H7 (cell line): ENCODE measurements around the gene KATNAL1. TPM values are rescaled to one million over a fixed set of nuclear protein-coding genes. Genes with fewer than 3 reads are reported as not detected.
A peak's percentile ranks its signal among the peaks of the same experiment; 100 is the strongest.

Experiments used
- DNase-seq: peaks from one replicate; pipeline ENCODE4 v3.0.0; 2012
- H3K27me3 ChIP-seq: 2 replicates; pipeline ENCODE4 v1.6.0; 2011; ENCODE audit warnings: mild to moderate bottlenecking, low read length; ENCODE audit not compliant: control insufficient read depth, insufficient read depth
- H3K36me3 ChIP-seq: replicated peaks from 2 replicates; pipeline ENCODE4 v1.5.1; 2011; ENCODE audit warnings: low read length; ENCODE audit not compliant: control insufficient read depth, insufficient read depth
- H3K4me3 ChIP-seq: 2 replicates; pipeline ENCODE4 v1.5.1; 2011; ENCODE audit warnings: low read depth, mild to moderate bottlenecking, control low read depth, low read length, moderate library complexity; ENCODE audit not compliant: insufficient read depth
- total RNA-seq: library from RNA; depleted of rRNA; stranded (reverse); fragments of >200 nt; shearing (Covaris generic); gene quantifications from 2 replicates; pipeline ENCODE4 v1.2.3, GENCODE V29; 2014

Gene KATNAL1
- total RNA-seq, 1 experiment from 2014 or later: 12.1 TPM

- Histone ChIP-seq H3K4me3 (no peak overlapping the region), H3K36me3 (no peaks in the 10 kb centered on the region), H3K27me3 (no peaks in the 10 kb centered on the region)
- DNase-seq: no peak
Observed at GRCh38 chr13:30241532-30241931, 65.8 kb downstream of the KATNAL1 start.

- Histone ChIP-seq H3K27me3 (no peaks in the 10 kb centered on the region), H3K4me3 (no peak overlapping the region), H3K36me3 (no peaks in the 10 kb centered on the region)
- DNase-seq: no peak
Observed at GRCh38 chr13:30240608-30241007, 66.7 kb downstream of the KATNAL1 start.

- no peaks in the 10 kb centered on the region for H3K36me3 ChIP-seq
- H3K4me3 ChIP-seq: no peak overlapping the region
- H3K27me3 ChIP-seq: no peaks in the 10 kb centered on the region
- no peak for DNase-seq
Observed at GRCh38 chr13:30235216-30235615, 72.1 kb downstream of the KATNAL1 start.

GRCh38 chr13:30234619-30235162, 72.7 kb downstream of the KATNAL1 start:
- Histone ChIP-seq H3K27me3 (no peaks in the 10 kb centered on the region), H3K36me3 (no peaks in the 10 kb centered on the region; the same call in 1 of the 2 replicates), H3K4me3 (no peak overlapping the region)
- no peak for DNase-seq

- Histone ChIP-seq H3K4me3 (no peak overlapping the region), H3K36me3 (peaks cover 1% of the 10 kb centered on the region; the same call in 1 of the 2 replicates), H3K27me3 (no peaks in the 10 kb centered on the region)
- no peak for DNase-seq
Observed at GRCh38 chr13:30224732-30225131, 82.6 kb downstream of the KATNAL1 start.

GRCh38 chr13:30222254-30222653, 85.1 kb downstream of the KATNAL1 start:
- no peak for DNase-seq
- peaks cover 1% of the 10 kb centered on the region; the same call in 1 of the 2 replicates for H3K36me3 ChIP-seq
- H3K4me3 ChIP-seq: no peak overlapping the region
- no peaks in the 10 kb centered on the region for H3K27me3 ChIP-seq

DNA sequence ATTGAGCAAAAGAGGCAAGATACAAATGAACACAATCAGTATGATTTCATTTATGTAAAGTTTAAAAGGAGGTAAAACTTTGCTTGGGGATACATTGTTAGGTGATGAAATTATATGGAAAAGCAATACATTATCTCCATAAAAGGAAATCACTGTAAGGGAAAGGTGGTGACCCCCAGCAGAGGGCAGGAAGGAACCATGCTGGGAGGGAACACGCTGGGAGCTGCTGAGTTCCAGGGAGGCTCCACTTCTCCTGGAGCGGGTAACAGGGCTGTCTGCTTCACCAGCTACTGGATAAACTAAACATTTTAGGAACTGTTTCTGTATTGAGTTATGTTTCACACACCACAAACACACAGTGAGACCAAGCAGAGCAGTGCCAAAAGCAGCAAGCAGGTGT, 91.2 kb downstream of the KATNAL1 start:
- H3K36me3 ChIP-seq: no peaks in the 10 kb centered on the region

DNA sequence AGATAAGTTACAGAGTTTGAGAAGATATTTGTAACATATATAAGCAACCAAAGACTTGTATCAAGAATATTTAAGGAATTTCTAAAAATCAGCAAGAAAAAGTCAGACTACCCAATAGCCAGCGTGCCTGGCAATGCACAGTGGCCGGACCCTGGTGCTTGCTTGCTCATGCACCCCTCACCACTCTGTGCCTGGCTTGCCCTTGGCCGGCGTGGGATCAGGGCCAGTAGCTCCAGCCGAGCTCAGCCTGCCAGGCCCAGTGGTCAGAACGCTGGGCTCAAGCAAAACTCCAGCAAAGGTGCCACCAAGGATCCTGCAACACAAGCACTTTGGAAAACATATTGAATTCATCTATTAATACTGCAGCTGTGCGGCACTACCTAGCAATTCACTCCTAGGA, 95.1 kb downstream of the KATNAL1 start:
- Histone ChIP-seq H3K4me3 (no peak overlapping the region), H3K36me3 (no peaks in the 10 kb centered on the region), H3K27me3 (no peaks in the 10 kb centered on the region)
- DNase-seq: no peak

More for the DNA sequence above, 91.2 kb downstream of the KATNAL1 start:
- peak; percentile 21 for DNase-seq
- no peaks in the 10 kb centered on the region for H3K27me3 ChIP-seq
- H3K4me3 ChIP-seq: no peak overlapping the region

DNA sequence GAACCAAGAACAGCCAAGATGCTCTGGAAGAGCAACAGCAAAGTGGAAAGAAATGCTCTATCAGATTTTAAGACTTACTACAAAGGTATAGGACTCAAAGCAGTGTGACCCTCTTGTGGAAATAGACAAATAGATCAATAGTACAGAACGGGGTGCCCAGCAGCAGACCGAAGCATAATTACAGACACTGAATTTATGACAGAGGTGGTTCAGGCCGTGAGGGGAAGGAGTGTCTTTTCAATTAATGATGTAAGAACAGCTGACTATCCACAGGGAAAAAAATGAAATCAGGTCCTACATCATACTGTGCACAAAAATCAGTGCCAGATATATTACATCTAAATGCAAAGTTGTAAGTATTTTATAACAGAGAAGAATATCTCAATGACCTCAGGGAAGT, 95.6 kb downstream of the KATNAL1 start:
- DNase-seq: no peak
- H3K36me3 ChIP-seq: no peaks in the 10 kb centered on the region
- no peaks in the 10 kb centered on the region for H3K27me3 ChIP-seq
- H3K4me3 ChIP-seq: no peak overlapping the region

- no peaks in the 10 kb centered on the region for H3K27me3 ChIP-seq
- no peak for DNase-seq
Observed at GRCh38 chr13:30204564-30204963, 102.8 kb downstream of the KATNAL1 start.

GRCh38 chr13:30196025-30196424, 111.3 kb downstream of the KATNAL1 start:
- no peaks in the 10 kb centered on the region for H3K27me3 ChIP-seq
- DNase-seq: peak; percentile 62
- no peak overlapping the region for H3K4me3 ChIP-seq
- no peaks in the 10 kb centered on the region for H3K36me3 ChIP-seq

More at GRCh38 chr13:30204564-30204963, 102.8 kb downstream of the KATNAL1 start:
- H3K4me3 ChIP-seq: no peak overlapping the region
- H3K36me3 ChIP-seq: no peaks in the 10 kb centered on the region

DNA sequence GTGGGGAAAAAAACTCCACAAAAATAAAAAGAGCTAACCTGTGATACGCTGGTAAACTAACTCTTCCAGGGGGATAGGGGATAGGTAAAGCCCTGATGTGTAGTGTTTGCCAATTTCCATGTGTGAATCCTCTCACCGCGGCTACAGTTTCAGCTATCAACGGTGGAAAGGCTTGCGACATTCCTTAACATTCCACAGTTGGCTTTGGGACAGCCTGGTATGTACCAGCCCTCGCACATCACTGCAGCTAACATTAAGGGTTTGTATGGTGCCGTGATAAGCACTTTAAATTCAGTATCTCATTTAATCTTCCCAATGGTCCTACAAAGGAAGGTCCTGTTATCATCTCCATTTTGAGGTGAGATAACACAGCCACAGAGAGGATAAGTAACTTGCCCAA, 112.4 kb downstream of the KATNAL1 start:
- H3K27me3 ChIP-seq: no peaks in the 10 kb centered on the region
- DNase-seq: no peak
- H3K4me3 ChIP-seq: no peak overlapping the region
- H3K36me3 ChIP-seq: no peaks in the 10 kb centered on the region

GRCh38 chr13:30193279-30194234, 113.8 kb downstream of the KATNAL1 start:
- Histone ChIP-seq H3K27me3 (no peaks in the 10 kb centered on the region), H3K4me3 (no peak overlapping the region), H3K36me3 (no peaks in the 10 kb centered on the region)
- no peak for DNase-seq

DNA sequence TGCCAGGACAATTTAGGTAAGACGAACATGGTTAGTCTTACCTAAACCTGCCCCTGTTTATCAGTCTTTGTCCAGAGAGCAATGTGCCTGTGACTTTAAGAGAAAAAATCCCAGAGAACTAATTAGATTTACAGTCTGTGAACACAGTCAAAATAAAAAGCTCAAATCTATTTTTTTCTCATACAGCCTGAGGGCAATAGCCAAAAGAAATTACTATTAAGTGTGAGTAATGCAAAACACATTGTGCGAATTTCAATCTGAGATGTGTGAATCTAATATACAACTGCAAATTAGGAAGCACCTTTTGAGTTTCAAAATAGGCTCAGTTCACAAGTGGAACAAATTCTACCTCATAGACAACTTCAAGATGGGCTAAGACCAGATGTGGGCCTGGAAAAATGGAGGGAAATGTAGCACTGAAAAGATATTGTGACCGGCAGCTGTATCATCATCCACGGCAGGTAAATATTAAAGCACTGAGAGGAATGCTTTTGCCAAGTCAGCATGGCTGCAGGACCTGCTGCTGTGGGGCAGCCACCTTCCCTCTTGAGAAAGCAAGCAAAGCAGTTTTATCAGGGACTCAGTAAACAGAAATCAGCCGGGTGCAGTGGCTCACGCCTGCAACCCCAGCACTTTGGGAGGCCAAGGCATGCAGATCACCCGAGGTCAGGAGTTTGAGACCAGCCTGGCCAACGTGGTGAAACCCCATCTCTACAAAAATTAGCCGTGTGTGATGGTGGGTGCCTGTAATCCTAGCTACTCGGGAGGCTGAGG, 114.8 kb downstream of the KATNAL1 start:
- Histone ChIP-seq H3K4me3 (no peak overlapping the region), H3K27me3 (no peaks in the 10 kb centered on the region), H3K36me3 (no peaks in the 10 kb centered on the region)
- no peak for DNase-seq
